HepG2 (cell line): ENCODE data around the gene ATP1B2. TPM values are rescaled to one million over a fixed set of nuclear protein-coding genes. Genes with fewer than 3 reads are reported as not detected.

Experiments
- ARNT ChIP-seq: fragments of 450-650 bp; IDR thresholded peaks from 2 replicates; pipeline ENCODE4 v1.6.1; 2017
- CBX2 ChIP-seq, 2 experiments: fragments of 200-600 bp in 1 of 2; sonication (generic); formaldehyde crosslinking in 1 of 2; IDR thresholded peaks; 2 replicates each; pipeline versions ENCODE4 v1.7.0 to v1.8.1; 2018 to 2022; ENCODE audit warnings: low read depth in 2 of 2, low read length in 1 of 2, mild to moderate bottlenecking in 1 of 2, missing genetic modification reagents in 1 of 2
- LRRFIP1 ChIP-seq: sonication (generic); formaldehyde crosslinking; conservative IDR thresholded peaks from 2 replicates; pipeline ENCODE4 v1.4.0; 2020; ENCODE audit warnings: missing genetic modification reagents
- NFKB2 ChIP-seq: sonication (generic); formaldehyde crosslinking; IDR thresholded peaks from 2 replicates; pipeline ENCODE4 v1.4.0; 2020; ENCODE audit warnings: missing genetic modification reagents, borderline replicate concordance
- SETDB1 ChIP-seq: sonication (generic); formaldehyde crosslinking; IDR thresholded peaks from 2 replicates; pipeline ENCODE4 v1.5.1; 2020; ENCODE audit warnings: missing genetic modification reagents, mild to moderate bottlenecking, borderline replicate concordance
- SP140L ChIP-seq: sonication (generic); formaldehyde crosslinking; IDR thresholded peaks from 2 replicates; pipeline ENCODE4 v1.4.0; 2020; ENCODE audit warnings: missing genetic modification reagents, borderline replicate concordance
- TBL1XR1 ChIP-seq: fragments of 150-350 bp; IDR thresholded peaks from 2 replicates; pipeline ENCODE4 v1.6.1; 2014; ENCODE audit warnings: borderline replicate concordance, low read length; ENCODE audit not compliant: partially characterized antibody
- ZNF276 ChIP-seq: sonication (generic); formaldehyde crosslinking; IDR thresholded peaks from 2 replicates; pipeline ENCODE4 v1.4.0; 2020; ENCODE audit warnings: mild to moderate bottlenecking, low read depth, missing genetic modification reagents
- ZNF292 ChIP-seq: sonication (generic); formaldehyde crosslinking; IDR thresholded peaks from 2 replicates; pipeline ENCODE4 v1.8.1; 2022; ENCODE audit warnings: mild to moderate bottlenecking, low read depth, missing genetic modification reagents, borderline replicate concordance
- ZNF333 ChIP-seq: sonication (generic); formaldehyde crosslinking; IDR thresholded peaks from 2 replicates; pipeline ENCODE4 v1.4.0; 2020; ENCODE audit warnings: mild to moderate bottlenecking, missing genetic modification reagents, borderline replicate concordance
- ZNF460 ChIP-seq: sonication (generic); formaldehyde crosslinking; IDR thresholded peaks from 2 replicates; pipeline ENCODE4 v1.5.1; 2020; ENCODE audit warnings: missing genetic modification reagents, mild to moderate bottlenecking, borderline replicate concordance
- ZNF704 ChIP-seq: sonication (generic); formaldehyde crosslinking; IDR thresholded peaks from 2 replicates; pipeline ENCODE4 v1.8.1; 2023; ENCODE audit warnings: mild to moderate bottlenecking, inconsistent platforms, moderate library complexity, missing genetic modification reagents, borderline replicate concordance
- polyA plus RNA-seq, 8 experiments: library from polyadenylated mRNA; depleted of rRNA in 3 of 8; stranded (reverse) in 7 of 8; unstranded in 1 of 8; fragments of >200 nt; fragmentation: Illumina TruSeq in 4 of 8; extraction: Trizol in 4 of 8; gene quantifications; 2 replicates each; pipeline versions ENCODE4 v1.2.1 to v1.2.3, GENCODE V29; 2011 to 2016; ENCODE audit warnings: low read depth in 4 of 8, missing spikeins in 1 of 8, mixed read lengths in 1 of 8; ENCODE audit not compliant: insufficient read depth in 1 of 8
- total RNA-seq, 5 experiments: library from RNA; depleted of rRNA; stranded (reverse); fragments of >200 nt; fragmentation: Illumina TruSeq; extraction: Trizol; gene quantifications; 2 replicates each; pipeline ENCODE4 v1.2.3, GENCODE V29; 2016; ENCODE audit warnings: low read depth in 1 of 5
- TF ChIP-seq, protein P1 (sequence below): sonication (generic); formaldehyde crosslinking; IDR thresholded peaks from 2 replicates; pipeline ENCODE4 v1.4.0; 2020; ENCODE audit warnings: missing genetic modification reagents
- TF ChIP-seq, protein P2 (sequence below): sonication (generic); formaldehyde crosslinking; IDR thresholded peaks from 2 replicates; pipeline ENCODE4 v1.4.0; 2020; ENCODE audit warnings: missing genetic modification reagents

The ATP1B2 gene
- total and polyA plus RNA-seq, 2 of the 13 experiments (the other 11 are each of a cell fraction or from before 2014, with no cell fraction given), result not detected

DNA sequence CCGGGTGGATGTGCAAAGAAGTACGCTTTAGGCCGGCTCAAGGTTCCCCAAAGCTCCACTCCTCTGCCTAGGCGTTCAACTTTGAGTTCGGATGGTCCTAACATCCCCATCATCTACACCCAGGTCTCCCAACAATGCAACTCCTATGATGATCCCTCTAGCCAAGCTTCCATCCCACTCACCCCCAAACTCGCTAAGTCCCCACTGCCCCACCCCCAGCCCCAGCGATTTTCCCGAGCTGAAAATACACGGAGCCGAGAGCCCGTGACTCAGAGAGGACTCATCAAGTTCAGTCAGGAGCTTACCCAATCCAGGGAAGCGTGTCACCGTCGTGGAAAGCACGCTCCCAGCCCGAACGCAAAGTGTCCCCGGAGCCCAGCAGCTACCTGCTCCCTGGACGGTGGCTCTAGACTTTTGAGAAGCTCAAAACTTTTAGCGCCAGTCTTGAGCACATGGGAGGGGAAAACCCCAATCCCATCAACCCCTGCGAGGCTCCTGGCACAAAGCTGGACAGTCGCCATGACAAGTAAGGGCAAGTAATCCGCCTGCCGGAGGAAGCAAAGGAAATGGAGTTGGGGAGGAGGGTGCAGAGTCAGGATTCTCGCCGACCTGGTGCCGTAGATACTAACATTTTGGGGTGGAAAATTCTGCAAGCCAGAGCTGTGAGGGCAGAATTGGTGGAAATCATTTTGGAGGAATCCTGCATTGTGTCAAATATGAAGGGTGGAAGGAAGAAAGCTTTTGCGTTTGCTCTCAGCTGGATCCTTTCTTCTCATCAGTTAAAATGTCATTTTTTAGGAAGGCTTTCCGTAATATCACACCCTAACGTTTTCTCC lies 36.6 kb downstream of the ATP1B2 start, which contains the start of gene TP53 (continued):
- no peak for TF ChIP-seq NFKB2 (CRISPR knock-in tag)
- TF ChIP-seq ZNF276 (CRISPR knock-in tag), result peak; percentile 1; the same call in 1 of the 2 replicates
- no peak for TF ChIP-seq CBX2 (IDR thresholded peaks at IDR 0.05; ENCODE audit: low read depth, low read length)
- no peak for TF ChIP-seq CBX2 (CRISPR knock-in tag; IDR thresholded peaks at IDR 0.05; ENCODE audit: low read depth)
- no peak for TF ChIP-seq LRRFIP1
- no peak for TF ChIP-seq ZNF333 (CRISPR knock-in tag)
- no peak; the same call in 1 of the 2 replicates for TF ChIP-seq ZNF704 (CRISPR knock-in tag)
- TF ChIP-seq ZNF460 (CRISPR knock-in tag), result no peak
- peak; percentile 37 for TF ChIP-seq TBL1XR1
- TF ChIP-seq SP140L (CRISPR knock-in tag), result no peak
- TF ChIP-seq SETDB1 (CRISPR knock-in tag), result no peak
- TF ChIP-seq ZNF292 (CRISPR knock-in tag), result no peak
- no peak for TF ChIP-seq ARNT
- TF ChIP-seq, protein P1, sequence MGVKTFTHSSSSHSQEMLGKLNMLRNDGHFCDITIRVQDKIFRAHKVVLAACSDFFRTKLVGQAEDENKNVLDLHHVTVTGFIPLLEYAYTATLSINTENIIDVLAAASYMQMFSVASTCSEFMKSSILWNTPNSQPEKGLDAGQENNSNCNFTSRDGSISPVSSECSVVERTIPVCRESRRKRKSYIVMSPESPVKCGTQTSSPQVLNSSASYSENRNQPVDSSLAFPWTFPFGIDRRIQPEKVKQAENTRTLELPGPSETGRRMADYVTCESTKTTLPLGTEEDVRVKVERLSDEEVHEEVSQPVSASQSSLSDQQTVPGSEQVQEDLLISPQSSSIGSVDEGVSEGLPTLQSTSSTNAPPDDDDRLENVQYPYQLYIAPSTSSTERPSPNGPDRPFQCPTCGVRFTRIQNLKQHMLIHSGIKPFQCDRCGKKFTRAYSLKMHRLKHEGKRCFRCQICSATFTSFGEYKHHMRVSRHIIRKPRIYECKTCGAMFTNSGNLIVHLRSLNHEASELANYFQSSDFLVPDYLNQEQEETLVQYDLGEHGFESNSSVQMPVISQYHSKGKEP (CRISPR knock-in tag), result no peak
- TF ChIP-seq, protein P2, sequence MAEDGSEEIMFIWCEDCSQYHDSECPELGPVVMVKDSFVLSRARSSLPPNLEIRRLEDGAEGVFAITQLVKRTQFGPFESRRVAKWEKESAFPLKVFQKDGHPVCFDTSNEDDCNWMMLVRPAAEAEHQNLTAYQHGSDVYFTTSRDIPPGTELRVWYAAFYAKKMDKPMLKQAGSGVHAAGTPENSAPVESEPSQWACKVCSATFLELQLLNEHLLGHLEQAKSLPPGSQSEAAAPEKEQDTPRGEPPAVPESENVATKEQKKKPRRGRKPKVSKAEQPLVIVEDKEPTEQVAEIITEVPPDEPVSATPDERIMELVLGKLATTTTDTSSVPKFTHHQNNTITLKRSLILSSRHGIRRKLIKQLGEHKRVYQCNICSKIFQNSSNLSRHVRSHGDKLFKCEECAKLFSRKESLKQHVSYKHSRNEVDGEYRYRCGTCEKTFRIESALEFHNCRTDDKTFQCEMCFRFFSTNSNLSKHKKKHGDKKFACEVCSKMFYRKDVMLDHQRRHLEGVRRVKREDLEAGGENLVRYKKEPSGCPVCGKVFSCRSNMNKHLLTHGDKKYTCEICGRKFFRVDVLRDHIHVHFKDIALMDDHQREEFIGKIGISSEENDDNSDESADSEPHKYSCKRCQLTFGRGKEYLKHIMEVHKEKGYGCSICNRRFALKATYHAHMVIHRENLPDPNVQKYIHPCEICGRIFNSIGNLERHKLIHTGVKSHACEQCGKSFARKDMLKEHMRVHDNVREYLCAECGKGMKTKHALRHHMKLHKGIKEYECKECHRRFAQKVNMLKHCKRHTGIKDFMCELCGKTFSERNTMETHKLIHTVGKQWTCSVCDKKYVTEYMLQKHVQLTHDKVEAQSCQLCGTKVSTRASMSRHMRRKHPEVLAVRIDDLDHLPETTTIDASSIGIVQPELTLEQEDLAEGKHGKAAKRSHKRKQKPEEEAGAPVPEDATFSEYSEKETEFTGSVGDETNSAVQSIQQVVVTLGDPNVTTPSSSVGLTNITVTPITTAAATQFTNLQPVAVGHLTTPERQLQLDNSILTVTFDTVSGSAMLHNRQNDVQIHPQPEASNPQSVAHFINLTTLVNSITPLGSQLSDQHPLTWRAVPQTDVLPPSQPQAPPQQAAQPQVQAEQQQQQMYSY (CRISPR knock-in tag), result peak; percentile 66; the same call in 1 of the 2 replicates
